ENCODE measurements around the gene RASSF5.

- no peak for TF ChIP-seq EP300 (IDR thresholded peaks at IDR 0.05; ENCODE audit: low read depth in 2 of 2, low read length in 2 of 2)
- no peak for TF ChIP-seq EP300 (CRISPR knock-in tag; IDR thresholded peaks at IDR 0.05; ENCODE audit: borderline replicate concordance)
- TF ChIP-seq PRDM15 (CRISPR knock-in tag; IDR thresholded peaks at IDR 0.05) = no peak
- TF ChIP-seq CTCF (CRISPR knock-in tag; IDR thresholded peaks at IDR 0.05) = no peak
- TF ChIP-seq POLR2A (IDR thresholded peaks at IDR 0.05; ENCODE audit: insufficient read depth in 1 of 2, low read depth in 2 of 2, low read length in 2 of 2) = no peak
- TF ChIP-seq RFX5 (IDR thresholded peaks at IDR 0.05; ENCODE audit: low read depth, low read length) = no peak
- TF ChIP-seq POLR2AphosphoS5 (IDR thresholded peaks at IDR 0.05; ENCODE audit: low read depth, low read length) = no peak
- TF ChIP-seq IRF1 (CRISPR knock-in tag; IDR thresholded peaks at IDR 0.05; ENCODE audit: low read depth) = no peak
- no peak for TF ChIP-seq NFE2L2 (IDR thresholded peaks at IDR 0.05; ENCODE audit: low read length)
- TF ChIP-seq ZNF674 (CRISPR knock-in tag; IDR thresholded peaks at IDR 0.05; ENCODE audit: low read depth) = no peak
These were observed 1.6 kb downstream of the RASSF5 start for GRCh38 chr1:206508956-206509355.
